Kidney epithelial cell (primary cell): ENCODE results near the gene CMTM2. TPM values are rescaled to one million over a fixed set of nuclear protein-coding genes. Genes with fewer than 3 reads are reported as not detected.

Source experiments
- DNase-seq: peaks from one replicate; pipeline ENCODE4 v3.0.0-alpha.2; 2010; ENCODE audit warnings: low read depth
- H3K27me3 ChIP-seq: 2 replicates; pipeline ENCODE4 v1.6.0; 2011; ENCODE audit warnings: low read length; ENCODE audit not compliant: control insufficient read depth, insufficient read depth
- H3K36me3 ChIP-seq: 2 replicates; pipeline ENCODE4 v1.5.1; 2011; ENCODE audit warnings: low read length; ENCODE audit not compliant: control insufficient read depth, insufficient read depth
- H3K4me3 ChIP-seq: 2 replicates; pipeline ENCODE4 v1.5.1; 2011; ENCODE audit warnings: low read depth, mild to moderate bottlenecking, control low read depth, low read length
- total RNA-seq: library from RNA; depleted of rRNA; stranded (reverse); fragments of >200 nt; gene quantifications from 2 replicates; pipeline ENCODE4 v1.2.3, GENCODE V29; 2015
- TF ChIP-seq, protein P1 (sequence below): IDR thresholded peaks from 2 replicates; pipeline ENCODE4 v1.5.1; 2011; ENCODE audit warnings: mild to moderate bottlenecking, moderate library complexity, low read length, control low read depth, inconsistent platforms; ENCODE audit not compliant: insufficient read depth, poor library complexity, severe bottlenecking

Gene CMTM2
- total RNA-seq, 1 donor from 2014 or later, result 0.54 TPM

DNA sequence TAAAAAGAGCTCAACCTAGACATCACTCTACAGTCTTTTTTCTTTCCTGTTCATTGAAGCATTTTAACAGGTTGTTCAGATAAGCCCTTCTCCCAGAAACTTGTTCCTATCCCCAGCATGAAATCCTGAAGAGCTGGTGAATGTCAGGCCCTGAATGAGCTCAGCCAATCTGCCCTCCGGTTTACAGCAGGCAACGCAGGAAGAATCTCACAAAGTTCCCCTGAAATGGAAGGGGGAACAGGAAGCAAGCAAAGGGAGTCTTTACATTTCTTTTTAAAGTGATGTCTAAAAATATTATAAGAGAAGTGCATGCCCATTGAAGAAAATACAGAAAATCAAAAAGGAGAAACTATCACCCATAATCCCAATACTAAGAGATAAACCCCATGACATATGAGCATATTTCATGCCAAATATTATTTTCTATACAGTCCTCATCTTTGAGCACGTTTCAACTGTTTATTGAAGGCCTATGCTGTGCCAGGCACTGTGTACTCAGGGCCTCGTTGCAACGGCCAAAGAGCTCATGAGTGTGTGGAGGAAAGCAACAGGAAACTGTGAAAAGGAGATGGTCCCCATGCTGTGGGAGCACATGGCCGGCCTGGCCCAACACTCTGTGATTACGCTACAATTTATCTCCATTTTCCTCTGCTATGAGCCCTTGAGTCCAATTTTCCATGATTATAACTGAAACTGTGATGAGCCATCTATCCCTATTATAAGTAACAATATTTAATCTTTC lies 35.1 kb upstream of the CMTM2 start:
- H3K4me3 ChIP-seq, result no peak overlapping the region
- no peaks in the 10 kb centered on the region for H3K36me3 ChIP-seq
- no peak for DNase-seq
- TF ChIP-seq, protein P1, sequence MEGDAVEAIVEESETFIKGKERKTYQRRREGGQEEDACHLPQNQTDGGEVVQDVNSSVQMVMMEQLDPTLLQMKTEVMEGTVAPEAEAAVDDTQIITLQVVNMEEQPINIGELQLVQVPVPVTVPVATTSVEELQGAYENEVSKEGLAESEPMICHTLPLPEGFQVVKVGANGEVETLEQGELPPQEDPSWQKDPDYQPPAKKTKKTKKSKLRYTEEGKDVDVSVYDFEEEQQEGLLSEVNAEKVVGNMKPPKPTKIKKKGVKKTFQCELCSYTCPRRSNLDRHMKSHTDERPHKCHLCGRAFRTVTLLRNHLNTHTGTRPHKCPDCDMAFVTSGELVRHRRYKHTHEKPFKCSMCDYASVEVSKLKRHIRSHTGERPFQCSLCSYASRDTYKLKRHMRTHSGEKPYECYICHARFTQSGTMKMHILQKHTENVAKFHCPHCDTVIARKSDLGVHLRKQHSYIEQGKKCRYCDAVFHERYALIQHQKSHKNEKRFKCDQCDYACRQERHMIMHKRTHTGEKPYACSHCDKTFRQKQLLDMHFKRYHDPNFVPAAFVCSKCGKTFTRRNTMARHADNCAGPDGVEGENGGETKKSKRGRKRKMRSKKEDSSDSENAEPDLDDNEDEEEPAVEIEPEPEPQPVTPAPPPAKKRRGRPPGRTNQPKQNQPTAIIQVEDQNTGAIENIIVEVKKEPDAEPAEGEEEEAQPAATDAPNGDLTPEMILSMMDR, result no peak
- no peaks in the 10 kb centered on the region for H3K27me3 ChIP-seq

- no peak overlapping the region for H3K4me3 ChIP-seq
- no peak for DNase-seq
- no peaks in the 10 kb centered on the region for H3K27me3 ChIP-seq
- no peaks in the 10 kb centered on the region for H3K36me3 ChIP-seq
- TF ChIP-seq, protein P1, result no peak
Measured at GRCh38 chr16:66547101-66547989, 31.9 kb upstream of the CMTM2 start.

DNA sequence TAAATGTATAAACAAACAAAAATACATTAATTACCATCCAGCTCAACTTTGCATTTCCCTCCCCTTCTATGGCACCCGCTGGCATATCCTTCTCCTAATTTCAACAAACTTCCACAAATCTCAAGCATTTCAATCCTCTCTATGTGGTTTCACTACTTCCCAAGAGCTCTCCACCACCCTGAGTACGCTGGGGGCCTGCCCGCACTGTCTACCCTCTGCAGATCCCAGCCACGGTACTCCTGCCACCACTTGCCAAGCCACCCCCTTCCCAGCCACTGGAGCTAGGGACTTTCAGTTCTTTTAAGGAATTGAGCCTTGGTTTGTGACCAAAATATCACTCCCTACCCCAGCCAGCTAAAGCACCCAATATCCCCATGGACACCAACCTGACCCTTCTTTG lies 31.2 kb upstream of the CMTM2 start:
- TF ChIP-seq, protein P1, result no peak
- no peaks in the 10 kb centered on the region for H3K27me3 ChIP-seq
- DNase-seq, result no peak
- H3K4me3 ChIP-seq, result no peak overlapping the region
- no peaks in the 10 kb centered on the region for H3K36me3 ChIP-seq

DNA sequence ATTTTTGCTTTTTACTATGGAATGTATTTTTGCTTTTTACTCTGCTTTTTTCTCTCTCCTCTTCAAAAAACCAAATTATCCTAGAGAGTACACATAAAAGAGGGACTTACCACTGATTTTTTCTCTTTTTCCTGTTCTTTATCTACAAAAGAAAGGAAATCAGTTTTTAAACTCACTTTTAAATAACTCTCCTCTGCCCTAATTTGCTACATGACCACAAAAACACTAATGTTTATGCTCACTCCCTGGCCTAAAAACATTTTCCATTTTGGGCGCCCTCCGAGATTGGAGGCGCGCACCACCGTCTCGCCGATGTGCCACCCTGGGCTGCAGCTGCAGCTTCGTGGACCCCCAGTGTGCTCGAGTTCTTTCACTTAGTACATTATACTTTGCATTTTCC lies 30.4 kb upstream of the CMTM2 start:
- Histone ChIP-seq H3K4me3 (peak overlapping the region; percentile 57), H3K27me3 (no peaks in the 10 kb centered on the region), H3K36me3 (no peaks in the 10 kb centered on the region)
- TF ChIP-seq, protein P1, result no peak
- DNase-seq, result no peak

DNA sequence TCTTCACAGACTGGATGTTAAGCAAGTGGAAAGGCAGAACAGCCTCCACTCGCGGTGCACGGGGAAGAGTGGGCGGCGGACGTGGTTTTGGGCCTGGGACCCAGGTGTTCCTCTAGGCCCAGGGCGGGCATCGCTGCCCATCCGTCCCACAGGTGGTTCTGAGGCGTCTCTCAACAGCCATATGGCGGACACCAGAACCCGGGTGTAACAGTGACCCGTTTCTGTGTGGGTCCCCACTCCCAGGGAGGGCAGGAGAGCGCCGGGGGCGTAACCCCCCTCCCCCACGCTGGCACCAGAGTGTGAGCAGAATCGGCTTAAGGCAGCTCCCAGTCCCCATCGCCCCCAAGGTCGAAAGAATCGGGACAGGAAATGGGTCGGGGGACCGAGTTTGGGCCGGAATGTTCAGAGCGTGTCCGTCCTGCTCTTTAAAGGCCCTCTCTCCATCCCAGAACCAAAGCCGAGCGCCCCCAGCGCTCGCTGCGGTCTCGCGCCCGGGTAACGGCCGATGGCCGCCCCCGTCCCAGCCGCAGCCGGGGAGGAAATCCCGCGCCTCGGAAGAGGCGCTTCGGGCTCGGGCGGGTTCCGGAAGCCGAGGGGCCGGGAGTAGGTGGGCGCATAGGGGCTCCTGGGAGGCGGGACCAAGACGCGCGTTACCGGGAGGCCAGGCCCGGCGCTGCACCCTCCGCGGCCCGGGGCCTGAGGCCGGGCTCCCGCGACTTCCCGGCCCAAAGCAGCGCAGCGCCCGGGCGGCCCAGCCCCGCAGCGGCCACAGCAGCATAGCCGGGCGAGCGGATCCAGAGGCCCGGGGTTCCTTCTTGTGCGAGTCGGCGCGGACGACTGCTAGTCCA lies 29.8 kb upstream of the CMTM2 start, which contains the start of gene TK2:
TK2 (minus strand) TSS at position 839 of the 848 bp plus-strand sequence; CDS start at position 778, 61 bp downstream.
- TF ChIP-seq, protein P1, result no peak
- Histone ChIP-seq H3K36me3 (no peaks in the 10 kb centered on the region), H3K4me3 (peak within 1 kb of the TSS; percentile 57), H3K27me3 (no peaks in the 10 kb centered on the region)
- DNase-seq, result no peak
